ENCODE data around the gene UNC13B.

GRCh38 chr9:35236692-35237091, 74.9 kb downstream of the UNC13B start:
- no peak for TF ChIP-seq ZNF121 (tag by site-specific recombination; IDR thresholded peaks at IDR 0.05)
- no peak for TF ChIP-seq ZNF274 (IDR thresholded peaks at IDR 0.05; ENCODE audit: low read length)
- TF ChIP-seq ZNF274 (tag by site-specific recombination; IDR thresholded peaks at IDR 0.05; ENCODE audit: borderline replicate concordance) = no peak
- TF ChIP-seq ZSCAN30 (tag by site-specific recombination; IDR thresholded peaks at IDR 0.05) = no peak
- TF ChIP-seq REST (tag by site-specific recombination; IDR thresholded peaks at IDR 0.05) = no peak
- no peak for TF ChIP-seq ZBTB20 (tag by site-specific recombination; IDR thresholded peaks at IDR 0.05)
- TF ChIP-seq ZNF248 (tag by site-specific recombination; IDR thresholded peaks at IDR 0.05) = no peak
- no peak for TF ChIP-seq TCF7L2 (IDR thresholded peaks at IDR 0.05; ENCODE audit: borderline replicate concordance, low read depth, low read length)
- TF ChIP-seq, protein P1, sequence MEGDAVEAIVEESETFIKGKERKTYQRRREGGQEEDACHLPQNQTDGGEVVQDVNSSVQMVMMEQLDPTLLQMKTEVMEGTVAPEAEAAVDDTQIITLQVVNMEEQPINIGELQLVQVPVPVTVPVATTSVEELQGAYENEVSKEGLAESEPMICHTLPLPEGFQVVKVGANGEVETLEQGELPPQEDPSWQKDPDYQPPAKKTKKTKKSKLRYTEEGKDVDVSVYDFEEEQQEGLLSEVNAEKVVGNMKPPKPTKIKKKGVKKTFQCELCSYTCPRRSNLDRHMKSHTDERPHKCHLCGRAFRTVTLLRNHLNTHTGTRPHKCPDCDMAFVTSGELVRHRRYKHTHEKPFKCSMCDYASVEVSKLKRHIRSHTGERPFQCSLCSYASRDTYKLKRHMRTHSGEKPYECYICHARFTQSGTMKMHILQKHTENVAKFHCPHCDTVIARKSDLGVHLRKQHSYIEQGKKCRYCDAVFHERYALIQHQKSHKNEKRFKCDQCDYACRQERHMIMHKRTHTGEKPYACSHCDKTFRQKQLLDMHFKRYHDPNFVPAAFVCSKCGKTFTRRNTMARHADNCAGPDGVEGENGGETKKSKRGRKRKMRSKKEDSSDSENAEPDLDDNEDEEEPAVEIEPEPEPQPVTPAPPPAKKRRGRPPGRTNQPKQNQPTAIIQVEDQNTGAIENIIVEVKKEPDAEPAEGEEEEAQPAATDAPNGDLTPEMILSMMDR (tag by site-specific recombination; IDR thresholded peaks at IDR 0.05) = no peak
- TF ChIP-seq ZNF302 (tag by site-specific recombination; IDR thresholded peaks at IDR 0.05; ENCODE audit: low read depth) = no peak
- no peak for TF ChIP-seq ZFP37 (tag by site-specific recombination; IDR thresholded peaks at IDR 0.05)
